Pancreas (tissue), 10 donors: ENCODE results near the gene CAPN5. TPM values are rescaled to one million over a fixed set of nuclear protein-coding genes. Genes with fewer than 3 reads are reported as not detected.

Experiments
- ATAC-seq, 4 donors: fragments of 200-7000 bp; cut with Tn5 transposase; one replicate each; pipeline versions ENCODE4 v1.8.0 to v1.9.1; 2020; ENCODE audit warnings: mild to moderate bottlenecking in 4 of 4, moderate library complexity in 4 of 4
- DNase-seq, 6 donors: peaks; one replicate each; pipeline ENCODE4 v3.0.0-alpha.2; 2020
- FAIRE-seq: peaks from 2 replicates; lab custom pipeline; 2012; peaks lifted over from hg19 to GRCh38; lab: Jason Lieb, UNC
- H3K27ac ChIP-seq, 4 donors: fragments of 200-600 bp; sonication (generic); 1 replicate in 3 of 4; 2 replicates in 1 of 4; pipeline versions ENCODE4 v1.5.0 to v1.8.0; 2020
- H3K27me3 ChIP-seq, 4 donors: fragments of 200-600 bp; one replicate each; pipeline ENCODE4 v1.8.0; 2021
- H3K36me3 ChIP-seq, 3 donors: fragments of 200-600 bp; sonication (generic) in 1 of 3; one replicate each; pipeline versions ENCODE4 v1.5.0 to v1.8.0; 2020 to 2021
- H3K4me1 ChIP-seq, 3 donors: fragments of 200-600 bp; one replicate each; pipeline ENCODE4 v1.8.0; 2021
- H3K4me3 ChIP-seq, 4 donors: fragments of 200-600 bp; sonication (generic) in 2 of 4; one replicate each; pipeline versions ENCODE4 v1.5.0 to v1.8.0; 2020 to 2021
- H3K9me3 ChIP-seq, 4 donors: fragments of 200-600 bp; one replicate each; pipeline ENCODE4 v1.8.0; 2021
- CTCF ChIP-seq, 4 donors: fragments of 200-600 bp; sonication (generic) in 3 of 4; IDR thresholded peaks; one replicate each; pipeline versions ENCODE4 v1.5.0 to v1.8.0; 2021; ENCODE audit warnings: antibody characterized with exemption in 4 of 4
- WGBS, 2 donors: extraction: QIAGEN DNeasy Blood & Tissue Kit; methylation state at CpG; one replicate each; pipeline ENCODE4 v1.1.7; 2013; 5-methylcytosine and 5-hydroxymethylcytosine counted together
- intact Hi-C, 3 donors: fragments of 100-400 bp; cut with DNase I; formaldehyde crosslinking; loops; one replicate each; pipeline versions ENCODE4 v1.11.1 to v1.14.2; 2022
- polyA plus RNA-seq, 2 donors: library from polyadenylated mRNA; stranded (reverse); fragments of 200-250 nt; gene quantifications; one replicate each; pipeline ENCODE4 v1.2.3, GENCODE V29; 2013
- total RNA-seq, 6 donors: library from RNA; stranded (reverse); fragmentation: NEBNext Ultra II Directional in 4 of 6; extraction: Animal tissue kit (Norgen Biotek cat#: 25700) in 4 of 6; gene quantifications; one replicate each; pipeline versions ENCODE4 v1.2.1 to v1.2.4, GENCODE V29; 2021 to 2023
- donor health status: healthy with polysubstance abuse.
- donor health status: DM: no; HTN: no; CAD: no; lungs with moderate emphysema.
- donor health status: DM: no; HTN: no; CAD: no.
- donor health status: control.
- donor health status: control.
- donor health status: Bipolar disorder and iron deficiency.
- donor health status: DM: yes; HTN: yes; CAD: no.
- donor health status: DM: no; HTN: no; CAD: no.
- donor health status: DM: no; HTN: no; CAD: no.
- donor health status: DM: yes; HTN: yes; CAD: no.

The CAPN5 gene
- total and polyA plus RNA-seq, 8 donors = 3.3 to 11.0 (median 6.1) TPM

- FAIRE-seq (no peak), DNase-seq (peak in 5 of 6 donors; percentile 34 to 61 (median 59)), ATAC-seq (peak; percentile 29 to 72 (median 52))
- Histone ChIP-seq H3K27ac (peak overlapping the region; percentile 33 to 87 (median 70)), H3K4me1 (peaks cover 16 to 32% (median 23%) of the 10 kb centered on the region in 3 donors), H3K9me3 (no peaks in the 10 kb centered on the region), H3K36me3 (no peaks in the 10 kb centered on the region), H3K27me3 (no peaks in the 10 kb centered on the region), H3K4me3 (no peak overlapping the region)
- intact Hi-C loops = no loop called here
- no peak for TF ChIP-seq CTCF (IDR thresholded peaks at IDR 0.05)
- 73 to 75% methylated on average over 5 of the region's 5 CpGs for WGBS, 2 donors
Observed at GRCh38 chr11:77074205-77074604, 7.4 kb downstream of the CAPN5 start.

DNA sequence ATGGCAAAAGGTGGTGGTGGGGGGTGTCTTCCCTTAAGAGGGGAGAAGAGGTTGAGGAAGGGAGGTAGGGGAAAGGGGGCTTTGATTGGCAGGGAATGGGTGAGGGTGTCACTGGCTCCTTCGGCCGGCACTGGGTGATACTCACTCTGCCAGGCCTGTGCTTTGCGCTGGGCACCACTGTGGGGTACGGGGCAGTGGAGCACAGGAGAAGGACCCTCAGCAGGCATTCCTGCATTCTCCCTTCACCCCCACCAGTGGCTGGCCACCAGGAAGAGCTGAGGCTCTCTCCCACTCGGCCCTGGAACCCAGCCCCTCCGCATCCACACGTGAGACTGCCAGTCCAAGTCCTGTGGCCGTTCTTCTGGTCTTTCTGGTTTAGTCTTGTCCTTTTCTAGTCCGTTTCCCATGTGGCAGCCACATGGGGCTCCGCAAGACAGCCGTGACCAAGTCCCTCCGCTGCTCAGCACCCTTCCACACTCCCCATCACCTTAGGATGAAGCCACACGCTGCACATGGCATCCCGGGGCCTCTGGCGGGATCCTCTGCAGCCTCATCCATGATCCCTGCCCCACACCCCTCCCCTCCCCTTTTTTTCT is 8.0 kb downstream of the CAPN5 start:
- peaks cover 16 to 32% (median 23%) of the 10 kb centered on the region in 3 donors for H3K4me1 ChIP-seq
- no peaks in the 10 kb centered on the region for H3K36me3 ChIP-seq
- DNase-seq (peak in 1 of 6 donors; percentile 38), ATAC-seq (no peak), FAIRE-seq (no peak)
- H3K4me3 ChIP-seq = no peak overlapping the region
- H3K27me3 ChIP-seq = no peaks in the 10 kb centered on the region
- WGBS, 2 donors = 84% methylated on average over 13 to 15 of the region's 15 CpGs
- TF ChIP-seq CTCF (IDR thresholded peaks at IDR 0.05) = no peak
- H3K9me3 ChIP-seq = no peaks in the 10 kb centered on the region
- H3K27ac ChIP-seq = peak overlapping the region in 3 of 4 donors; percentile 61 to 87 (median 79)
- intact Hi-C loops = no loop called here

GRCh38 chr11:77075425-77075905 is 8.7 kb downstream of the CAPN5 start:
- H3K9me3 ChIP-seq = no peaks in the 10 kb centered on the region
- DNase-seq (peak in 1 of 6 donors; percentile 13), ATAC-seq (peak in 1 of 4 donors; percentile 32), FAIRE-seq (no peak)
- peaks cover 16 to 32% (median 23%) of the 10 kb centered on the region in 3 donors for H3K4me1 ChIP-seq
- intact Hi-C loops = no loop called here
- H3K36me3 ChIP-seq = no peaks in the 10 kb centered on the region
- TF ChIP-seq CTCF (IDR thresholded peaks at IDR 0.05) = no peak
- WGBS, 2 donors = 86 to 91% methylated on average over 5 of the region's 5 CpGs
- no peak overlapping the region for H3K4me3 ChIP-seq
- H3K27me3 ChIP-seq = no peaks in the 10 kb centered on the region
- H3K27ac ChIP-seq = no peak overlapping the region

- FAIRE-seq (no peak), DNase-seq (no peak), ATAC-seq (no peak)
- Histone ChIP-seq H3K9me3 (no peaks in the 10 kb centered on the region), H3K4me1 (peaks cover 0 to 5% (median under 1%) of the 10 kb centered on the region in 3 donors), H3K27ac (no peak overlapping the region), H3K27me3 (no peaks in the 10 kb centered on the region), H3K36me3 (no peaks in the 10 kb centered on the region), H3K4me3 (no peak overlapping the region)
- WGBS, 2 donors = 93 to 97% methylated on average over 2 of the region's 2 CpGs
- intact Hi-C loops = no loop called here
- no peak for TF ChIP-seq CTCF (IDR thresholded peaks at IDR 0.05)
Observed at GRCh38 chr11:77079666-77080065, 12.9 kb downstream of the CAPN5 start.

DNA sequence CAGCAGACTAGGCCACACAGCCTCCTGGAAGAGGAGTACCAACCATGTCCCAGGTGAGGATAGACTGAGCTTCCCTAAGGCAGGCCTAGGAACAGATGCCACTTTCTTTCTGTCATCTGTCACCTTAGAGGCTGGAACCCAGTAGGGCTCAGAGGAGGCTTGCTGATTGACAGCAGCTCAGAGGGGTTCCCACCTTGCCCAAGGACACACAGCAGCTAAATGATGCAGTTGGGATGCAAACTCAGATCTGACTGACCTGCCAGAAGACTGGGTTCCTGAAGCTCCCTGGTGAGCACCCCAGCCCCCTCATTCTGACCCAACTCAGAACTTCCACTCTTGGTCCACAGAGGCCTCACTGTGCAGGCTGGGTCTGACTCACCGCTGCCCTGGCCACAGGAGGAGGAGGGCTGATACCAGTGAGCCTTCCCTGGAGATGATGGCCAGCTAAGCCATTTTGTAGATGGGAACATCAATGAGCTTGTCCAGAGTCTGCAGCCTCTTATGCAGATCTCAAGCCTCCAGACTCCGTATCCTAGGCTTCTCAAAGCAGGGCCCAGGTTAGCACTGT is 14.0 kb downstream of the CAPN5 start:
- intact Hi-C loops = no loop called here
- no peak for TF ChIP-seq CTCF (IDR thresholded peaks at IDR 0.05)
- Histone ChIP-seq H3K27me3 (no peaks in the 10 kb centered on the region), H3K9me3 (no peaks in the 10 kb centered on the region), H3K36me3 (no peaks in the 10 kb centered on the region), H3K27ac (no peak overlapping the region), H3K4me3 (no peak overlapping the region), H3K4me1 (peaks cover 0 to 5% (median 0%) of the 10 kb centered on the region in 3 donors)
- 97 to 100% methylated on average over 2 of the region's 2 CpGs for WGBS, 2 donors
- no peak for DNase-seq
- FAIRE-seq = no peak
- ATAC-seq = no peak
